HPDE6-E6E7 (cell line): ENCODE measurements around the gene TOMM34.

ENCODE experiments used
- DNase-seq: peaks from one replicate; pipeline ENCODE4 v3.0.0; 2011; ENCODE audit warnings: missing footprints; ENCODE audit errors: extremely low spot score

Gene TOMM34

GRCh38 chr20:44930517-44931168, 29.6 kb downstream of the TOMM34 start:
- no peak for DNase-seq

DNA sequence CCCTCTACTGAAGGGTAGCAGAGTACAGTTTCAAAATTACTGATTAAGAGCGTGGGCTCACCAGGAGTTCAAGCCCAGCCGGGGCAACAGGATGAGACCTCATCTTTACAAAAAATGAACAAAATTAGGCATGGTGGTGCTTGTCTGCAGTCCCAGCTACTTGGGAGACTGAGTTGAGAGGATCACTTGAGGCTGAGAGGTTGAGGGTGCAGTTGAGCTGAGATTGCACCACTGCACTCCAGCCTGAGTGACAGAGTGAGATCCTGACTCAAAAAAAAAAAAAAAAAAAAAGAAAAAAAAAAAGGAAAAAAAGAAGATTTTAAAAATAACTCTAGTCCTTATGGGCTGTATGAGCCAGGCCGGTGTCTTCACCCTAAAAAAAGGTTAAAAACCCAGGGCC, 31.6 kb downstream of the TOMM34 start:
- no peak for DNase-seq

GRCh38 chr20:44924541-44924940, 35.7 kb downstream of the TOMM34 start:
- DNase-seq, result no peak

DNA sequence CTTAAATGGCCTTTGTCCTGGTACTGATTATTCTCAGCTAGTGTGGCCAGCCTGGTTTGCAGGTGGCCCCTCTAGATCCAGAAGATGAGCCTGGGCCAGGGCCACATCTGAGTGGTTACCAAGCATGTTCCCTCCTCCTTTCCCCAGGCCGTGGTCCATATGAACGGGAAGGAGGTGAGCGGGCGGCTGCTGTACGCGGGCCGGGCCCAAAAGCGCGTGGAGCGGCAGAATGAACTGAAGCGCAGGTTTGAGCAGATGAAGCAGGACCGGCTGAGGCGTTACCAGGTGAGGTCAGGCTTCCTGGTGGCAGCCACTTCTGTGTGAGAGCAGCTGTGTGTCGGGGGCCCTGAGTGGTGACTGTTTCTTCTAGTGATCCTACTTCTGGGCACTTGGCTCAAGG, 38.8 kb downstream of the TOMM34 start:
- no peak for DNase-seq

- no peak for DNase-seq
Observed at GRCh38 chr20:44918761-44919160, 41.4 kb downstream of the TOMM34 start.

DNA sequence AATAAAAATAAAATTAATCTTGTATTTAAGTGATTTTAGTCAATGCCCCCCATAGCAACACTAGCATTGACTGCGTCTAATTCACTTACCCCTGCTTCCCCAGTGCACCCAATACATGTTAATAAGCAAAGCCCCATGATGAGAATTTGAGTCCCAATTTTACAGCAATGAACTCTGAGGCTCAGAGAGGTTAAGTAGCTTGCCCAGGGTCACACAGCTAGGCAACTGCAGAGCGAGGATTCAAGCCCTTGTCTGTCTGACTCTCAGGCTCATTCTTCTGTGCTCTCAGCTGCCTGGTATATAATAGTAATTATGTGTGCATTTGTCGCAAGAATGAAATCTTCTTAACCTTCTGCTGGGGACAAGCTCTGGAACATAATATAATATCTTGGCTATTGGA, 41.9 kb downstream of the TOMM34 start:
- DNase-seq, result no peak

DNA sequence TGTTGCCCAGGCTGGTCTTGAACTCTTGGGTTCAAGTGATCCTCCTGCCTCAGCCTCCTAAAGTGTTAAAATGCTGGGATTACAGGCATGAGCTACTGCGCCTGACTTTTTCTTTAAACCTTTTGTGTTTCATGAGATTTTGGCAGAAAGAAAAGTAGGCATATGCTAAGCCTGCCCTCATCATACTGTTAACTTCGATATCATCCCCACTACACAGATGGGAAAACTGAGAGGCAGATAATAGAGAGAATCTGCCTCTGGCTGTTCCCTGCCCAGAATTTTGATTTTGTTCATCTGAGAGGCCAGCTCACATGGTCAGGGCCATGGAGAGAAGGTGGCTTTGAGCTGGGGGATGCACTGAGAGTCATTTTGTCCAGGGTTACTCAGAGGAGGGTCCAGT, 42.8 kb downstream of the TOMM34 start:
- DNase-seq, result no peak

- no peak for DNase-seq
Observed at GRCh38 chr20:44916586-44916985, 43.6 kb downstream of the TOMM34 start.

- no peak for DNase-seq
Observed at GRCh38 chr20:44914924-44915323, 45.3 kb downstream of the TOMM34 start.

DNA sequence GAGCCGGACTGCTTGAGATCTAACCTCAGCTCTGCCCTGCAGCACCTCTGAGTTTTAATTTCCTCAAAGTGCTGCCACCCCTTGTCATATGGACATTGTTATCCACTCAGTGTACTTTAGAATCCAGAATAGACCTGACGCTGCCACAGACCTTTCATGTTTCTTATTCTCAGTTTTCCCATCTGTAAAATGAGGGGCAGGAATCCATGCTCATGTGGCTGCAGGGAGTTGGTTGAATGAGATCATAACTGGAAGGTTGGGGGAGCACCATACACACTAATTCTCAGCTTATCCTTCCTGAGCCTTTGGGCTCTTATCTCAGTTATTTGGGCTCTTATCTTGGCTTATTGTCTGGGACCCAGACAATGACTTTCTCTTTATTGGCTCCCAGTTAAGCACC, 48.0 kb downstream of the TOMM34 start:
- DNase-seq, result no peak

DNA sequence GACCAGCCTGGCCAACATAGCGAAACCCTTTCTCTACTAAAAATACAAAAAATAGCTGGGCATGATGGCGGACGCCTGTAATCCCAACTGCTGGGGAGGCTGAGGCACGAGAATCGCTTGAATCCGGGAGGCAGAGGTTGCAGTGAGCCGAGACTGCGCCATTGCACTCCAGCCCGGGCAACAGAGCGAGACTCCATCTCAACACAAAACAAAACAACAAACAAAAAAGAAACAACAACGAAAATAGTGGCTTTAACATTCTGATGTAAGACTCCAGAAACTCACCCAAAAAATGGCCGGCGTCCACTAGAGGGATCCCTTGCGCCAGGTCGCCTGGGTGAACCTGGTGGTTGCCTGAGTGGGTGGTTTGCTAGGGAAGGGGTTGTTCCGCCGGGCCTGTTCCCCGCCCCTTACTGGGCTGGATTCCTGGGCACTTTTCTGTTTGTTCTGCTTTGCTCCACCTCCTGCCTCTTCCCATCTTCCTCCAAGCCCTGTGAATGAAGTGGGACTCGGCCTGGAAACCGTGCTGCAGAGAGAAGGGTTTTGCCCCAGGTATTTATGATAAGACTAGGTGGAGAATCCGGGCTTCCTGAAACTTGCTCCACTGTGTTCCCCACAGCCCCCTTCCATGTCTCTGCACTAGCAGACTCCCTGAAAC, 48.8 kb downstream of the TOMM34 start:
- peak; percentile 80 for DNase-seq

- no peak for DNase-seq
Observed at GRCh38 chr20:44910690-44911262, 49.4 kb downstream of the TOMM34 start.

- peak; percentile 95 for DNase-seq
Observed at GRCh38 chr20:44909872-44910689, 50.1 kb downstream of the TOMM34 start, which contains the start of gene PABPC1L. Gene PABPC1L, plus strand, starts transcription at chr20:44910060. Its CDS starts 84 bp downstream, at chr20:44910144.

DNA sequence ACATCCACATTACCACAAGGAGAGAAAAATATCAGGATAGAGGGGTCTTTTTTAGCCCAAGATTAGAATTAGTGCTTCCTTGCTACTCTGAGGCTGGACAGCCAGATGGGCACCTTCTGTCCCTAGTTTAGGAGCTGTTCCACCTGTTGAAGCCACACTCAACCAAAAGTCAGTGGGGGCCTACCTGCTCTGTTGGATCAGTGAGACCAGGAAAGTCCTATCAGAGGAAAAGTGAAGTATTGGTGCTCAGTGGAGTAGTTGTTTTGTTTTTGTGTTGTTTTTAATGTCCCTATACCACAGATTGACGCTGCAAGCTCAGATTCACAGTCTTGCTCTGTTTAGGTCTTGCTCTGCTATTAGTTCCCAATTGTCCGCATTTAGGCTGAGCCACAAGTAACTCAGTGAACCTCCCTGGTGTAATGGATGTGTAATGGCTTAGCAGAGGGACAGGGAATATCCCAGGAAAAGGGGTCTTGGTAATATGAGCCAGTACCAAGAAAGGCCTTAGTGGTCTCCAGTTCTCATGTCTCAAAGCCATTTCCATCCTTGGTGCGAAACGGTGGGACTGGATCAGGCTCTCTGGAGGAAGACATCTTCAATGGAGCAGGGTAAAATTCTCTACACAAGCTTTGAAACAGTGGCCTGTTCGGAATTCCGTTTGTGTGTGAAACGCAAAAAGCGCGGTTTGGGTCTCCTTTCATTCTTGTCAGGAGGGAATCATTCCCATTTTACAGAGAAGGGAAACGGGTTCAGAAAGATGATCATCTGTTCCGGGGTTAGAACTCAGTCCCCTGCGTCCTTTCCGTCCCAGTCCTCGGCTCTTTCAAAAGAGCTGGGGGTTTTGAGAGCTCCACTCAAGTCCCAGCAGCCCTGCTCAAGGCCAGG, 51.0 kb downstream of the TOMM34 start:
- no peak for DNase-seq

- DNase-seq, result no peak
Observed at GRCh38 chr20:44904377-44904776, 55.8 kb downstream of the TOMM34 start.

GRCh38 chr20:44901974-44902373, 58.2 kb downstream of the TOMM34 start:
- DNase-seq, result no peak

- no peak for DNase-seq
Observed at GRCh38 chr20:44900231-44900854, 59.9 kb downstream of the TOMM34 start.

DNA sequence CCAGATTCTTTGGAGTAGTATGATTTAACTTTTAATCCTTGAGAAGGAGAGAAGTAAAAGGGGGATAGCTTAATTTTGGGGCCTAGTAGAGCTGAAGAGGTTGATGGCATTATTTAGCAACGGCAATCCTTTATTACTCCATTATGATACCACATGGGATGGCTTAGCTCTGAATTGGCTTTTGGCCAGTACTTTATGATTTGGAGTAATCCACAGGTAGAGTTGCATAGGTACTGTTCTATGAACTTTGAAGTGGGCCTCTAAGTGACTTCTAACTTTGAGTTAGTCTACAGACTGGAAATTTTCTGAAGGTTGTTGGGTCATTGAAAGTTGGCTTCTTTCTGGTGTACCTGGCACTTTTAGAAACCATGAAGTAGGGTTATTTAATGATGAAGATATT, 63.1 kb downstream of the TOMM34 start:
- DNase-seq, result no peak

- no peak for DNase-seq
Observed at GRCh38 chr20:44896583-44896982, 63.6 kb downstream of the TOMM34 start.

DNA sequence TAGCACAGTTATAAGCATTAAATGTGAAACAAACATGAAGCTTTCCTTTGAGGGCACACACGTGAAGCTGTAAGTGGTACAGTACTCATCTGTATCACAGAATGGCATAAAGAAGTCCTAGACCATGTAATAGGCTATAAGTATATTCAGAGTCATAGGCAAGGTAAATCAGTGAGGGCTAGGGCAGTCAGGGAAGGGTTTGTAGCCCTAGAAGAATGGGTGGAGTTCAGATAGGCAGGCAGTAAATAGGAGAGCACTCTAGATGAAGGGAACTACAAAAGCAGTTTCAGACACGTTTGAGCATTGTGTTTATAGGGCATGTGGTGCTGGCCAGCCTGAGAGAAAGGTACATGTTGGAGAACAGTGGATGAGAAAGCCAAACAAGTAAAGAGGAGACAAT, 65.2 kb downstream of the TOMM34 start:
- DNase-seq, result no peak
